ENCODE results near the gene TAS2R38. TPM values are rescaled to one million over a fixed set of nuclear protein-coding genes. Genes with fewer than 3 reads are reported as not detected.

The TAS2R38 gene
- total RNA-seq, 1 donor from 2014 or later = not detected

- DNase-seq (ENCODE audit: extremely low spot score, unreplicated experiment) = no peak
- no peaks in the 10 kb centered on the region for H3K36me3 Mint-ChIP-seq (ENCODE audit: unreplicated experiment)
- H3K4me1 Mint-ChIP-seq (ENCODE audit: unreplicated experiment) = no peaks in the 10 kb centered on the region
- H3K27ac Mint-ChIP-seq (ENCODE audit: unreplicated experiment) = no peak overlapping the region
- H3K4me3 Mint-ChIP-seq (ENCODE audit: unreplicated experiment) = no peak overlapping the region
- peaks cover 4% of the 10 kb centered on the region for H3K27me3 Mint-ChIP-seq (ENCODE audit: unreplicated experiment)
- TF ChIP-seq, protein P1, sequence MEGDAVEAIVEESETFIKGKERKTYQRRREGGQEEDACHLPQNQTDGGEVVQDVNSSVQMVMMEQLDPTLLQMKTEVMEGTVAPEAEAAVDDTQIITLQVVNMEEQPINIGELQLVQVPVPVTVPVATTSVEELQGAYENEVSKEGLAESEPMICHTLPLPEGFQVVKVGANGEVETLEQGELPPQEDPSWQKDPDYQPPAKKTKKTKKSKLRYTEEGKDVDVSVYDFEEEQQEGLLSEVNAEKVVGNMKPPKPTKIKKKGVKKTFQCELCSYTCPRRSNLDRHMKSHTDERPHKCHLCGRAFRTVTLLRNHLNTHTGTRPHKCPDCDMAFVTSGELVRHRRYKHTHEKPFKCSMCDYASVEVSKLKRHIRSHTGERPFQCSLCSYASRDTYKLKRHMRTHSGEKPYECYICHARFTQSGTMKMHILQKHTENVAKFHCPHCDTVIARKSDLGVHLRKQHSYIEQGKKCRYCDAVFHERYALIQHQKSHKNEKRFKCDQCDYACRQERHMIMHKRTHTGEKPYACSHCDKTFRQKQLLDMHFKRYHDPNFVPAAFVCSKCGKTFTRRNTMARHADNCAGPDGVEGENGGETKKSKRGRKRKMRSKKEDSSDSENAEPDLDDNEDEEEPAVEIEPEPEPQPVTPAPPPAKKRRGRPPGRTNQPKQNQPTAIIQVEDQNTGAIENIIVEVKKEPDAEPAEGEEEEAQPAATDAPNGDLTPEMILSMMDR (IDR thresholded peaks at IDR 0.05) = no peak
- no peaks in the 10 kb centered on the region for H3K9me3 Mint-ChIP-seq (ENCODE audit: unreplicated experiment)
Observed at GRCh38 chr7:141949021-141949420, 24.6 kb downstream of the TAS2R38 start.

- no peak within 1 kb of the TSS for H3K27ac Mint-ChIP-seq (ENCODE audit: unreplicated experiment)
- TF ChIP-seq, protein P1 (IDR thresholded peaks at IDR 0.05) = no peak
- DNase-seq (ENCODE audit: extremely low spot score, unreplicated experiment) = no peak
- peaks cover 9% of the 10 kb centered on the region for H3K9me3 Mint-ChIP-seq (ENCODE audit: unreplicated experiment)
- H3K4me3 Mint-ChIP-seq (ENCODE audit: unreplicated experiment) = no peak within 1 kb of the TSS
- no peaks in the 10 kb centered on the region for H3K36me3 Mint-ChIP-seq (ENCODE audit: unreplicated experiment)
- H3K4me1 Mint-ChIP-seq (ENCODE audit: unreplicated experiment) = no peaks in the 10 kb centered on the region
- no peaks in the 10 kb centered on the region for H3K27me3 Mint-ChIP-seq (ENCODE audit: unreplicated experiment)
Observed at GRCh38 chr7:141946796-141947195, 26.8 kb downstream of the TAS2R38 start, which contains the start of gene CLEC5A. Gene CLEC5A (minus strand): TSS chr7:141946974. CDS start chr7:141946292, 682 bp downstream.

- TF ChIP-seq, protein P1 (IDR thresholded peaks at IDR 0.05) = no peak
- Mint-ChIP-seq H3K4me1 (ENCODE audit: unreplicated experiment) (no peaks in the 10 kb centered on the region), H3K27ac (ENCODE audit: unreplicated experiment) (no peak overlapping the region), H3K36me3 (ENCODE audit: unreplicated experiment) (no peaks in the 10 kb centered on the region), H3K27me3 (ENCODE audit: unreplicated experiment) (no peaks in the 10 kb centered on the region), H3K9me3 (ENCODE audit: unreplicated experiment) (peaks cover 22% of the 10 kb centered on the region), H3K4me3 (ENCODE audit: unreplicated experiment) (no peak overlapping the region)
- no peak for DNase-seq (ENCODE audit: extremely low spot score, unreplicated experiment)
Observed at GRCh38 chr7:141945356-141945755, 28.2 kb downstream of the TAS2R38 start.

- Mint-ChIP-seq H3K36me3 (ENCODE audit: unreplicated experiment) (no peaks in the 10 kb centered on the region), H3K4me3 (ENCODE audit: unreplicated experiment) (no peak overlapping the region), H3K4me1 (ENCODE audit: unreplicated experiment) (no peaks in the 10 kb centered on the region), H3K27me3 (ENCODE audit: unreplicated experiment) (no peaks in the 10 kb centered on the region), H3K9me3 (ENCODE audit: unreplicated experiment) (peaks cover 27% of the 10 kb centered on the region), H3K27ac (ENCODE audit: unreplicated experiment) (no peak overlapping the region)
- DNase-seq (ENCODE audit: extremely low spot score, unreplicated experiment) = no peak
- TF ChIP-seq, protein P1 (IDR thresholded peaks at IDR 0.05) = no peak
Observed at GRCh38 chr7:141944811-141945210, 28.8 kb downstream of the TAS2R38 start.

DNA sequence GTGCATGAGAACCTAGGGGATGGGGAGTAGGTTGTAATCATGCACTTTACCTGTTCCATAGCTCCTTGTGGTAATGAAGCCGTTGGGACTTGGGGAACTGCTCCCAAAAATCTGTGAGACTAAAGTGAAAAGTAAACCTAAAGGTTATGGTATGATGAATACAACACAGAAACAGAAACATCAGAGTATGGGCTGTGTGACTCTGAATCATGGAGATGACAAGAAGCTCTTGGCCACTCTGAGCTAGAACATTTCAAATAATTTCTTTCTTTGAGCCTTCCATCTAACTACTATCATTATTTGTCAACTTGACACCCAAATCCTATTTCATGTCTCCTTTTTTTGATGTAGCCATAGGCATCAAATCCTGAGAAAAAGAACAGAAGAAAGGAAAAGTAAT lies 29.7 kb downstream of the TAS2R38 start:
- peaks cover 32% of the 10 kb centered on the region for H3K9me3 Mint-ChIP-seq (ENCODE audit: unreplicated experiment)
- H3K27ac Mint-ChIP-seq (ENCODE audit: unreplicated experiment) = no peak overlapping the region
- no peaks in the 10 kb centered on the region for H3K27me3 Mint-ChIP-seq (ENCODE audit: unreplicated experiment)
- H3K36me3 Mint-ChIP-seq (ENCODE audit: unreplicated experiment) = no peaks in the 10 kb centered on the region
- TF ChIP-seq, protein P1 (IDR thresholded peaks at IDR 0.05) = no peak
- DNase-seq (ENCODE audit: extremely low spot score, unreplicated experiment) = no peak
- H3K4me1 Mint-ChIP-seq (ENCODE audit: unreplicated experiment) = no peaks in the 10 kb centered on the region
- no peak overlapping the region for H3K4me3 Mint-ChIP-seq (ENCODE audit: unreplicated experiment)

All from osteocyte (in vitro differentiated cells).